Gastrocnemius medialis (tissue), 4 donors: Measurements from ENCODE around the gene PGP.

Experiments
- CTCF ChIP-seq, 5 experiments: fragments of 450-650 bp in 3 of 5; fragments of 200-600 bp in 2 of 5; sonication (generic) in 2 of 5; IDR thresholded peaks in 4 of 5; conservative IDR thresholded peaks in 1 of 5; 1 replicate in 4 of 5; 2 replicates in 1 of 5; pipeline ENCODE4 v1.5.1; 2016 to 2019; ENCODE audit warnings: antibody characterized with exemption in 5 of 5, mild to moderate bottlenecking in 3 of 5, moderate library complexity in 3 of 5
- POLR2A ChIP-seq, 2 donors: fragments of 450-650 bp; IDR thresholded peaks; one replicate each; pipeline ENCODE4 v1.6.1; 2017; ENCODE audit warnings: antibody characterized with exemption in 2 of 2, mild to moderate bottlenecking in 2 of 2, moderate library complexity in 2 of 2

DNA sequence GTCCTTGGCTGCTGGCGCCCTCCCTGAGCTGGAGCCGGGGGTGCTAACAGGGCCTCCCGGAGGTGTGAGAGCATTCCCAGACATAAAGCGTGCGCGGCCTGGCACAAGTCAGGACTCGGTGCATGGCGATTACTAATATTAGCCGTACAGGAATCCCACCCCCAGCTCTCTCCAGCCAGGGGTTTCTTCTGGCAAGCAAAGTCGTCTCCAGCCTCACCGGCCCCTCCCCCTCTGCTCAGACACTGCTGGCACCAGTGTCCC lies 23.3 kb downstream of the PGP start:
- TF ChIP-seq POLR2A (IDR thresholded peaks at IDR 0.05) = no peak
- TF ChIP-seq CTCF (IDR thresholded peaks at IDR 0.05 in 4 of 5, conservative IDR thresholded peaks at IDR 0.05 in 1 of 5) = no peak
